Stimulated activated CD8-positive, alpha-beta memory T cell treated with anti-CD3 and anti-CD28 coated beads, Interleukin-7, amount 100 ng/mL, for 24 hours (primary cell): ENCODE measurements around the gene MAD1L1.

Experiments
- DNase-seq: peaks from one replicate; pipeline ENCODE4 v3.0.0-alpha.2; 2020; ENCODE audit warnings: low read depth

The MAD1L1 gene

GRCh38 chr7:1913466-1914282 is 319.1 kb downstream of the MAD1L1 start:
- no peak for DNase-seq

DNA sequence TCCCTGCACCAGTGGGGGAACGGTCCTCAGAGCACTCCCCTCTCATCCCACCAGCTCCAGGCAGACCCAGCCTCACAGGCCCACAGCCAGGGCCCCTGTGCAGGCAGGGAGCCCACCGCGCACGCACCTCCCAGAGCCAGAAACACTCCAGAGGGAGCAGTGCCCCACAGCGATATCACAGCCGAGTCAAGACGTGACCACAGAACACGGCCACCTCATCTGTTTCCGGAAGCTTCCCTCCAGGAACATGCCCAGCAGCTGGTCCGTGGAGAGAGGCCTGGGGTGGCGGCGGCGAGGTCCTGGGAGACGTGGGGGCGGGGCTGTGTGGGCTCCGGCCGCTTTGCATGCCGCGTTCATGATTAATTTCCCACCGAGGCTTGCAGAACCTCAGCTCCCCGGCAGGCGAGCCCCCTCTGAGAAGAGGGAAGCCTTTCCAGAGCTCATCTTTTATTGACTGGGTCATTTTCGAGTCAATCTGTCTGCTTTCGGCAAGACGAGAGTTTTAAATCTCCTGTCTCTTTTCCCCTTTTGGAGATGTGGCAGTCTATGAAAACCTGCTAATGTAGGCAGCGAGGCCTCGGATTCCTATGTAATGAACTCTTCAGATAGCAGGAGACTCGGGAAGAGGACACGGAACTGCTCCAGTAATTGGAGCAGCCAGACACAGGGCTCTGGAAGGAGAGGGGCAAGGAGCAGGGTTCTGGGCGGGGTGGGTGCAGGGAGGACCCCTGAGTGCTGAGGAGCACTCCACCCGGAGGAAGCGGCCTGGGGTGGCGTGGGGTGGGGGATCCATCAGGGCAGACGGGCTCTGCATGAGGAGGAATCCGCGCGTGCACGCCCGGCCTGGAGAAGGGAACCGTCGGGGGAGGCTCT is 319.9 kb downstream of the MAD1L1 start:
- DNase-seq, result no peak

- no peak for DNase-seq
Observed at GRCh38 chr7:1911571-1911970, 321.2 kb downstream of the MAD1L1 start.

- DNase-seq, result no peak
Observed at GRCh38 chr7:1910827-1911226, 321.9 kb downstream of the MAD1L1 start.

GRCh38 chr7:1910081-1910685 is 322.6 kb downstream of the MAD1L1 start:
- DNase-seq, result no peak

- no peak for DNase-seq
Observed at GRCh38 chr7:1909476-1909875, 323.3 kb downstream of the MAD1L1 start.

DNA sequence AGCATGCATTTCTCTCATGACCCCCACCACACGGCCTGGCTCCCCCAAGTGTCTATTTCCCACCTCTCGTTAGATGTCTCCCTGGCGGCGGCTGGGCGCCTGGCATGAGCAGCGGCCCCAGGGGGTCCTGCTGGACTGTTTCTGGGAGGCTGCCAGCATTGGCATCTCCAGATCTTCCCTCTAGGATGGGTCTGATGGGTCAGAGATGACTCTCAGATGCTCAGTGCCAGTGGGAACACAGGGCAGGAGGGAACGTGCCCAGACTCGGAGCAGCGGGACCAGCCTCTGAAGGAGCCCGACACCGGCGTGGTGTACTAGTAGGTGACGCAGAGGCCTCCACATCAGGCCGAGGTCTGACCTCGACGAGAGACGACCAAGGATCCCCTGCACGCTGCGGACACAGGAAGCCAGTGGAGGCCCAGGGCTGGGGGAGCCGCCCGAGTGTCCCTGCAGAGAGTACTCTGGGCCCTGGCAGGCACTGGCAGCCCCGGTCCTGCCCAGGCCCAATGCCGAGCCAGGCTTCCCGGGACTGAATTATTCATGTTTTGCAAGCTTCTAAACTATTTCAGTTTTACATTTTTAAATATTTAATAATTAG is 323.8 kb downstream of the MAD1L1 start:
- DNase-seq, result no peak

DNA sequence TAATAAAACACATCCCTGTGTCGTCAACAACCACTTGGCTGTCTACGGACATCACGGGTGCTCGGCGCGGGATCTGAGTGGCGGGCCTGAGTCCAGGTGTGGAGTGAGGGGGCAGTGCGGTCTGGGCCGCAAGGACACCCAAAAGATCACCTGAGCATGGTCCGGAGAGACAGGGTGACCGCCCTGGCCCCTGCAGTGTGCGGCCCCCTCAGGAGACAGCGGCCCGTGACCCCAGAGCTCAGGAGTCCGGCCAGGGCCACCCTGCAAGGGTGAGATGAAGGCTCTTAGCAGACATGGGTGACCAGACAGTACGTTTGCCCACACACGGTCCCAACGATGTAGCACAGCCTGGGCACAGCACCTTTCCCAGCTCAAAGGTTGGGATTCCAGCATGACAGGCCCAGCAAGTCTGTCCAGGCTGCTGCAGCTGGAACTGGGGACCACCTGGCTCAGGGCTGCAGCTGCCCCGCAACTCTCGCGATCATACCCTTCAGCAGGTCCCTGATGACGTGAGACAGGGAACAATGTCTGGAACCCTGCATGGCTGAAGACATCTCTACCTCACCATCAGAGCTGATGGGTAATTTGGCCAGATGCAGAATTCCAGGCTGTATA is 324.9 kb downstream of the MAD1L1 start:
- DNase-seq, result no peak

DNA sequence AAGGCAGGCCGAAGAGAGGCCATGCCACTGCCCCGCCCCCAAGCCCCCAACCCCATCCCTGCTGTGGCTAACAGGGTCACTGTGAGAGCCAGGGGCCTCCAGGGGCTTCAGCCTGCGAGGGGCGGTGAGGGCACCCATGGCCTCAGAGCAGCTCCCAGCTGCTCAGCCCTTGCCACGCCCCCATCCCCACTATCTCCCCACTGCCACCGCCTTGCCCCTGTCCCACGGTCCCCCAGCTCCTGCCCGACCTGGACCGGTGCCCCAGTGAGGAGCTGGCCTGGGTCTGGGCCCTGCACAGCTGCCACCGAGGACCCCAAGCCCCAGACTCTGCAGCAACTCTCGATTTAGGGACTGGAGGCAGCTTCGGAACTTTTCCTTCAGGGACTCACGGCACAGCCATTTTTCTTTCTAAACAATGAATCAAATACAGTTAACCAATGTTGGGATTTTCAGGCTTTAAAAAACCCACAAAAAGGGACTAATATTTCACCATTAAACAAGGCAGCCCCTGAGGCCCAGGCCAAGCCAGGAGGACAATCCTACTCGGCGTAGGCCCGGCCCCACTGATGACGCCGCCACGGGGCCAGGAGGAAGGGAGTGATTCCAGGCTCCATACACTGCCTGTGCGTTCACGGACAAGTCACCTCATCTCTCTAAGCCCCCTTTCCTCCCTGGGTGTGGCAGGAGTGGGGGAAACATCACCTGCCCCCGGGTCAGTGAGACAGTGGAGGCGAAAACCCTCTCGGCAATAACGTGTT is 325.6 kb downstream of the MAD1L1 start:
- DNase-seq, result no peak

DNA sequence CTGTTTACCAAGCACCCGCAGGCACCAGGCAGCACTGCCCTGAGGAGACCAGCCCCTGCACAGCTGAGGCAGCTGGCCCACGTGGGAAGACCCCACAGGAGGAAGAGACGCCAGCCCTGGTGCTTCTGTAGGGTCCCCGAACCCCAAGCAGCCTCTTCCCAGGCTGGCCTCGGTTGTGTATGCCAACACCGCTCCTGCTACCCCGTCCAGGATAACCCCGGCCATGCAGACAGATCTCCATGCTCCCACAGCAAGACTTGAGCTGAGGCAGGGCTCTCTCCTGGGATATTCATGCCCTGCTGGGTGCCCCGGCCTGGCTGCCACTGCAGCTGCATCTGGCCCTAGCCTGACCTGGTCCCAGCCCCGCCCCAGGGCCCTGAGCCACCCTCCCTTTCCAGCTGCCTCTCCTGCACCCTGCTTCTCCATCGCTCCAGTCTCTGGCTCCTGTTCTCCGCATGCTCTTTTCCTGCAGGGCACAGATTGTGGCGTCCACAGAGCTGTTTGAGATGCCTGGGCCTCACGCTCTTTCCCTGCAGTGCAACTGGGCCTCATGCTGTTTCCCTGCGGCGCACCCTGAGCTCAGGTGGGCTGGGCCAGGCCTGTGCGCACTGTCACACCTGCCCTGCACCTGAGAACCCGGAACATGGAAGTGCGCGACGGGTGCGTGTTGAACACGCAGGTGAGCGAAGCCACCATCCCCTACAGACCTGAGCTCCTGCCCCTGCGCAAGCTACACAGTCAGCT is 326.5 kb downstream of the MAD1L1 start:
- no peak for DNase-seq

DNA sequence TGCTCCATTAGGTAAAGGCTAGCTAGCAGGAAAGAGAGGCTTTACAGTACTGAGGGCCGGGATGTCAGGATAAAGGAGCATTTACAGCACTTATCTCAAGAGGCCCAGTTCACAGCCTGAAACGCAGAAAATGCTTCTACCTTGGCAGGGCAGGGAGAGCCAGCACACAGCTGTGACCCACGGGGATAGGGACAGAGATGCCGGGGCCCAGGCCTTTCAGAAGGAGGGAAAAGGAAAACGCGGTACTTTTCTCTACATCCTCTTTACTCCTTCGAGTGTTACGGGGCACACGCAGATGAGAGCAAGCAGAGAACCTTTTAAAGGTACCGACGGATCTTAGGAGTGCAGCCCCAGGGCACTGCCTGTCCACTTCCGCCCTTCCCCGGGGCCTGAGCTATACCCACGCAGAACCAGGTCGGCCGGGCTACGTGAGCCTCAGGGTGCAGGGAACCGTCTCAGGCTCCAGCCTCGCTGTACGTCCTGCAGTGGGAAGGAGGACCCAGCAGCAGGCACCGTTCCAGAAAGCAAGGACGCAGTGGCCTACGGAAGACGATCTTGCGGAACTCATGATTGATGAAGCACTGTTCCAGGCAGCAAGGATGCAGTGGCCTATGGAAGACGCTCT is 330.4 kb downstream of the MAD1L1 start:
- no peak for DNase-seq

- DNase-seq, result no peak
Observed at GRCh38 chr7:1901431-1902210, 331.1 kb downstream of the MAD1L1 start.

GRCh38 chr7:1900847-1901246 is 331.9 kb downstream of the MAD1L1 start:
- no peak for DNase-seq

DNA sequence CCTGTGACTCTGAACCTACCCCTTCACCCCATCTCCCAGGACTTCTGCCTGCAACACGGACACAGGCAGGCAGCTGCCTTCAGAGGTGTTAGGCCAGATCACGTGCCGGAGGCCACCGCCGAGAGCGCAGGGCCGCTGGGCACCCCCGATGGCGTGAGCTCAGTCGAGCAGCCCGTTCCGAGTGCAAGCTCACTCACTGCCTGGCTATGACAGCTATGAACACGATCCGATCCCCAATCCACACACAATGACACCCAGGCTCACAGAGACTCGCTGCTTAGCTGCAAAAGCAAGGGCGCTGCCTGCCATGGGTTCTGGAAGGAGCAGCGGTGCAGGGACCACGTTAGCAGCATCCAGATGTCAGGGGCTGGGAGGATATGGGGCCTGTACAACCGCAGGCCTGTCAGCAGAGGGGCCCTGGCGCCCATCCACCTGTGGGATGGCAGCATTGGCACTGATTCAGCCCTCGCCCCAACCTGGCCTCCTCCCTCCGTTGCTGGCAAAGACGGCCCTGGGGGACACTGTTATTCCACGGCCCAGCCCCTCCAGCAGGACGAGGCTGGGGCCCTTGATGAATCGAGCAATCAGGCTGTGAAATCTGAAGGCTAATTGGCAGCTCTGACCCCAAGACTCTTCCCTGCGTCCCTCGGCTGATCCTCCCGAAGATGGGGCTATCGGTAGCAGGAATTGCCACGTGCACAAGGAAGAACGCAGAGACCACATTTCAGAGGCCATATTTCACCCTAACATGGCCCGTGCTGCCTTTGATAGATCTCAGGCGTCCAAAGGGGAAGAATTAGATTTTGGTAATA is 332.6 kb downstream of the MAD1L1 start:
- DNase-seq, result no peak

DNA sequence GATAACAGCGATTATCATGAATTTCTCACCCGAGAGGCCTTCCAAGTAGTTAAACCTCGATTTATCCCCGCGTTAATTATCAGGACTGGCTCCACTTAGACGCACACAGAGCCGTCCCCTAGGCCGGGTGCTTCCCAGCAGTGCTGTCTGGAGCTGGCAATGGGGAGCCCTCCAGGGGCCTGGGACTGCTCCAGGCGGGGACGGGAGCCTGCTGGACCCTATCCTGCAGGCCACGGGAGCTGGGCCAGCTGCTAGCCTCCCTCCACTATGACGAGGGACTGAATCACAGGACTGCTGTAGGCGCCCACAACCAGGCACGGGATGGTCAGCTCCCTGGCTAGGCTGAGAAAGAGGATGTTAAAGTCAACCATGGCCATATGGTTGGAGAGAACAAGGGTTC is 333.5 kb downstream of the MAD1L1 start:
- no peak for DNase-seq

GRCh38 chr7:1898628-1899185 is 334.0 kb downstream of the MAD1L1 start:
- no peak for DNase-seq

GRCh38 chr7:1897861-1898627 is 334.7 kb downstream of the MAD1L1 start:
- DNase-seq, result no peak
